K562 (cell line): ENCODE measurements around the gene IRS2. TPM values are rescaled to one million over a fixed set of nuclear protein-coding genes. Genes with fewer than 3 reads are reported as not detected.

Experiments
- FOXA3 ChIP-seq, 2 experiments: fragments of 450-650 bp in 1 of 2; sonication (generic) in 1 of 2; formaldehyde crosslinking; IDR thresholded peaks in 1 of 2; conservative IDR thresholded peaks in 1 of 2; 2 replicates each; pipeline versions ENCODE4 v1.4.0 to v1.8.0; 2020 to 2022; ENCODE audit warnings: mild to moderate bottlenecking in 2 of 2, missing genetic modification reagents in 1 of 2
- ZNF79 ChIP-seq: fragments of 250-450 bp; sonication (Bioruptor Pico); IDR thresholded peaks from 2 replicates; pipeline ENCODE4 v1.4.0; 2020; ENCODE audit warnings: low read depth, mild to moderate bottlenecking, moderate library complexity
- polyA plus RNA-seq, 8 experiments: library from polyadenylated mRNA; depleted of rRNA in 4 of 8; stranded (reverse) in 5 of 8; unstranded in 3 of 8; fragments of >200 nt; fragmentation: Nextera tagmentation in 2 of 8; fragmentation: Illumina TruSeq in 1 of 8; extraction: Ambion mirVana in 2 of 8; extraction: Trizol in 1 of 8; gene quantifications; 2 replicates each; pipeline versions ENCODE4 v1.2.1 to v1.2.3, GENCODE V29; 2011 to 2014; ENCODE audit warnings: inconsistent platforms in 1 of 8, missing spikeins in 1 of 8
- total RNA-seq, 7 experiments: library from RNA; depleted of rRNA in 6 of 7; stranded (reverse); fragments of >200 nt in 6 of 7; fragmentation: Illumina TruSeq in 2 of 7; extraction: Trizol in 2 of 7; gene quantifications; 2 replicates each; pipeline versions ENCODE4 v1.2.1 to v1.2.3, GENCODE V29; 2011 to 2021; ENCODE audit warnings: low replicate concordance in 1 of 7
- TF ChIP-seq, protein P1 (sequence below): fragments of 450-650 bp; IDR thresholded peaks from 2 replicates; pipeline ENCODE4 v1.6.1; 2016; ENCODE audit warnings: low read depth

The IRS2 gene
- total and polyA plus RNA-seq, 9 of the 15 experiments (the other 6 are each of a cell fraction or from before 2014, with no cell fraction given) = 0.36 to 4.6 (median 0.63) TPM

DNA sequence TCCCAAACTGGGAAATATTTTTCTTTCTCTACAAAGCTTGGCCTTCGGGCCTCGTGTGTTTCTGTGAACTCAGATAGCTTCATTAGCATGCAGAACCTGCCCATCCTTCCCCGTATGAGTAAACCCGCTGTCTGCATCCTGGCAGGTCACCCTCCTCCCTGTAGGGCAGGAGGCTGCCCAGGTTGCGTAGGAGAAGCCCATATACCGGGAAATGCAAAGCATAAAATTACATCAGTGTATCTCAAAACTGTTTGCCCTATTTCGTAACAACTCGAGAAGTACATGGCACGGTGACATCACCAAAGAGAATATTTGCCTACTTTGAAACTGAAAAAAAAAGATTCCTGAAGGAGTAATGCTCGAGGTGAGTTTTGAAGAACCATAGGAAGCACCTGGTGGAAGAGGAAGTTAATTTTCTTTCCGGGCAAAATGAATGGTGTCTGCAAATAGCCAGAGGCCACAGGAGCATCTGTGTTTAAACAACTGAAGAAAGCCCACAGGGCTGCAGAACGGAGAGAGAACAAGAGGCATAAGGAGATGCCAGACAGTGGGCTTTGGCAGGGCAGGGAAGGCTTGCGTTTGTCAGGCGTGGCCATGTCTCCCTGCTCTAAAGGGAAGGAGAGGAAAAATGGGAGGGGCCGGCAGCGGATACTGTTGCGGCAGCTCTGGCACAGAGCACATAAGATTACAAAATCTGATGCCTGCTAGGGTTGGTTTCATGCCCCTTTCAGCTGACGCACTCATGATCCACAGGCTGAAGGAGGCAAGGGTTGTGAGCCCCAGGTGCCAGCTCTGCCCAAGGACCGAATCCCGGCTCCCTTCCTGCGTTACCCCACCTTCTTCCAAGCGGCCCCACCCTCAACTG, 81.4 kb downstream of the IRS2 start (continued):
- TF ChIP-seq, protein P1, sequence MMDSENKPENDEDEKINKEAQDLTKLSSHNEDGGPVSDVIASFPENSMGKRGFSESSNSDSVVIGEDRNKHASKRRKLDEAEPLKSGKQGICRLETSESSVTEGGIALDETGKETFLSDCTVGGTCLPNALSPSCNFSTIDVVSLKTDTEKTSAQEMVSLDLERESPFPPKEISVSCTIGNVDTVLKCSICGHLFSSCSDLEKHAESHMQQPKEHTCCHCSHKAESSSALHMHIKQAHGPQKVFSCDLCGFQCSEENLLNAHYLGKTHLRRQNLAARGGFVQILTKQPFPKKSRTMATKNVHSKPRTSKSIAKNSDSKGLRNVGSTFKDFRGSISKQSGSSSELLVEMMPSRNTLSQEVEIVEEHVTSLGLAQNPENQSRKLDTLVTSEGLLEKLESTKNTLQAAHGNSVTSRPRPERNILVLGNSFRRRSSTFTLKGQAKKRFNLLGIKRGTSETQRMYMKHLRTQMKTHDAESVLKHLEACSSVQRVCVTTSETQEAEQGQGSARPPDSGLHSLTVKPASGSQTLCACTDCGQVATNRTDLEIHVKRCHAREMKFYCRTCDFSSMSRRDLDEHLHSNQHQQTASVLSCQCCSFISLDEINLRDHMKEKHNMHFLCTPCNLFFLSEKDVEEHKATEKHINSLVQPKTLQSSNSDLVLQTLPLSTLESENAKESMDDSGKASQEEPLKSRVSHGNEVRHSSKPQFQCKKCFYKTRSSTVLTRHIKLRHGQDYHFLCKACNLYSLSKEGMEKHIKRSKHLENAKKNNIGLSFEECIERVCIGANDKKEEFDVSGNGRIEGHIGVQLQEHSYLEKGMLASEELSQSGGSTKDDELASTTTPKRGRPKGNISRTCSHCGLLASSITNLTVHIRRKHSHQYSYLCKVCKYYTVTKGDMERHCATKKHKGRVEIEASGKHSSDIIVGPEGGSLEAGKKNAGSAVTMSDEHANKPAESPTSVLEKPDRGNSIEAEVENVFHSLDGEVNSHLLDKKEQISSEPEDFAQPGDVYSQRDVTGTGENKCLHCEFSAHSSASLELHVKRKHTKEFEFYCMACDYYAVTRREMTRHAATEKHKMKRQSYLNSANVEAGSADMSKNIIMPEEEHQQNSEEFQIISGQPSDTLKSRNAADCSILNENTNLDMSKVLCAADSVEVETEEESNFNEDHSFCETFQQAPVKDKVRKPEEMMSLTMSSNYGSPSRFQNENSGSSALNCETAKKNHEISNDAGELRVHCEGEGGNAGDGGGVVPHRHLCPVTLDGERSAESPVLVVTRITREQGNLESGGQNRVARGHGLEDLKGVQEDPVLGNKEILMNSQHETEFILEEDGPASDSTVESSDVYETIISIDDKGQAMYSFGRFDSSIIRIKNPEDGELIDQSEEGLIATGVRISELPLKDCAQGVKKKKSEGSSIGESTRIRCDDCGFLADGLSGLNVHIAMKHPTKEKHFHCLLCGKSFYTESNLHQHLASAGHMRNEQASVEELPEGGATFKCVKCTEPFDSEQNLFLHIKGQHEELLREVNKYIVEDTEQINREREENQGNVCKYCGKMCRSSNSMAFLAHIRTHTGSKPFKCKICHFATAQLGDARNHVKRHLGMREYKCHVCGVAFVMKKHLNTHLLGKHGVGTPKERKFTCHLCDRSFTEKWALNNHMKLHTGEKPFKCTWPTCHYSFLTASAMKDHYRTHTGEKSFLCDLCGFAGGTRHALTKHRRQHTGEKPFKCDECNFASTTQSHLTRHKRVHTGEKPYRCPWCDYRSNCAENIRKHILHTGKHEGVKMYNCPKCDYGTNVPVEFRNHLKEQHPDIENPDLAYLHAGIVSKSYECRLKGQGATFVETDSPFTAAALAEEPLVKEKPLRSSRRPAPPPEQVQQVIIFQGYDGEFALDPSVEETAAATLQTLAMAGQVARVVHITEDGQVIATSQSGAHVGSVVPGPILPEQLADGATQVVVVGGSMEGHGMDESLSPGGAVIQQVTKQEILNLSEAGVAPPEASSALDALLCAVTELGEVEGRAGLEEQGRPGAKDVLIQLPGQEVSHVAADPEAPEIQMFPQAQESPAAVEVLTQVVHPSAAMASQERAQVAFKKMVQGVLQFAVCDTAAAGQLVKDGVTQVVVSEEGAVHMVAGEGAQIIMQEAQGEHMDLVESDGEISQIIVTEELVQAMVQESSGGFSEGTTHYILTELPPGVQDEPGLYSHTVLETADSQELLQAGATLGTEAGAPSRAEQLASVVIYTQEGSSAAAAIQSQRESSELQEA = no peak
- TF ChIP-seq FOXA3 (CRISPR knock-in tag; conservative IDR thresholded peaks at IDR 0.05 in 1 of 2, IDR thresholded peaks at IDR 0.05 in 1 of 2) (no peak), ZNF79 (no peak)
